Measurements from ENCODE around the gene ALG9. TPM values are rescaled to one million over a fixed set of nuclear protein-coding genes. Genes with fewer than 3 reads are reported as not detected.

The ALG9 gene
- polyA plus RNA-seq, 10 donors: 21.8 to 33.3 (median 28.2) TPM

- DNase-seq: no peak
These were observed 34.0 kb downstream of the ALG9 start for GRCh38 chr11:111837366-111837891.

GRCh38 chr11:111836721-111837120, 34.7 kb downstream of the ALG9 start:
- no peak for DNase-seq

GRCh38 chr11:111836162-111836561, 35.2 kb downstream of the ALG9 start:
- DNase-seq: no peak

GRCh38 chr11:111835665-111836064, 35.7 kb downstream of the ALG9 start:
- DNase-seq: no peak

GRCh38 chr11:111834432-111835163, 36.8 kb downstream of the ALG9 start:
- no peak for DNase-seq

GRCh38 chr11:111833524-111833923, 37.9 kb downstream of the ALG9 start:
- DNase-seq: no peak

- DNase-seq: no peak
These were observed 42.0 kb downstream of the ALG9 start for GRCh38 chr11:111829185-111829968.

- DNase-seq: no peak
These were observed 44.9 kb downstream of the ALG9 start for GRCh38 chr11:111826322-111826950.

GRCh38 chr11:111823629-111824028, 47.8 kb downstream of the ALG9 start:
- no peak for DNase-seq

GRCh38 chr11:111823131-111823530, 48.2 kb downstream of the ALG9 start:
- no peak for DNase-seq

GRCh38 chr11:111819829-111820237, 51.5 kb downstream of the ALG9 start:
- DNase-seq: no peak

GRCh38 chr11:111819161-111819828, 52.1 kb downstream of the ALG9 start:
- peak; percentile 59 to 80 (median 80) for DNase-seq

- DNase-seq: no peak
These were observed 55.9 kb downstream of the ALG9 start for GRCh38 chr11:111815489-111815888.

- DNase-seq: peak; percentile 29 to 61 (median 36)
These were observed 56.6 kb downstream of the ALG9 start for GRCh38 chr11:111814557-111815320.

- DNase-seq: no peak
These were observed 57.3 kb downstream of the ALG9 start for GRCh38 chr11:111814106-111814505.

GRCh38 chr11:111812211-111812610, 59.2 kb downstream of the ALG9 start:
- DNase-seq: no peak

- no peak for DNase-seq
These were observed 59.9 kb downstream of the ALG9 start for GRCh38 chr11:111811445-111811844.

- DNase-seq: no peak
These were observed 62.5 kb downstream of the ALG9 start for GRCh38 chr11:111808834-111809233.

- DNase-seq: no peak
These were observed 63.3 kb downstream of the ALG9 start for GRCh38 chr11:111808063-111808588.

GRCh38 chr11:111807076-111807475, 64.3 kb downstream of the ALG9 start:
- DNase-seq: no peak

GRCh38 chr11:111801135-111801534, 70.2 kb downstream of the ALG9 start:
- DNase-seq: no peak
